Activated gamma-delta T cell treated with Interleukin-2 at 50 U/mL for 16 hours (primary cell): ENCODE data around the gene CDCA7.
A peak's percentile ranks its signal among the peaks of the same experiment; 100 is the strongest.
"Not testable (repeated sequence)": the region's sequence is repeated elsewhere in the genome, so short reads cannot be mapped to it uniquely, and the experiment has no call there.

ENCODE experiments used
- DNase-seq: peaks from one replicate; pipeline ENCODE4 v3.0.0-alpha.2; 2020

The CDCA7 gene

DNA sequence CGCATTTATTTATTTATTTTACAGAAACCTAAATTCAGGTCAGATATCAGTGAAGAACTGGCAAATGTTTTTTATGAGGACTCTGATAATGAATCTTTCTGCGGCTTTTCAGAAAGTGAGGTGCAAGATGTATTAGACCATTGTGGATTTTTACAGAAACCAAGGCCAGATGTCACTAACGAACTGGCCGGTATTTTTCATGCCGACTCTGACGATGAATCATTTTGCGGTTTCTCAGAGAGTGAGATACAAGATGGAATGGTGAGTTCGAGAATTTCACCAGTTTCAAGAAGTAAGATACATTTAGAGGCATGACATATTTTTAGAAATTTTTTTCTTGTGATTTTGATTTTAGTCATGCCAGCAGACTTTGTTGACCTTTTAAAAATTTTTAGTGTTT is 4.6 kb downstream of the CDCA7 start:
- no peak for DNase-seq

DNA sequence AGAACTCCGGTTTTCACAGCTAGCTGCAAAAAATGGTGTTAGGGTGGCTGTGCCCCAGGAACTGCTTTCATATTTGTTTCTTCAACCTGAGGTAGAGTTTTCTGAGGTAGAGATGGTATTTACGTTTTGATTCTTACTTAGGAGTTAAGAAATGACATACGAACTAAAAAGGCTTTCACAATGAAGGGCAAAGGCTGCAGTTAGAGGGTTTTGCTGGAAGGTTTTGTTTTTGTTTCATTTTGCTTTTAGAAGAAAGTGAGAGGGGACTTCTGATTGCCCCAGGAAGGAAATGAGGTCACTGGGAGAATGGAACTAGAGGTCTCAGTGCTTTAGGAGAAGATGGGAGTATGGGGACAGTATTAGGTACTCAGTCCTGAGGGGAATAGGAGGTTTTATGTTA is 15.5 kb downstream of the CDCA7 start:
- DNase-seq: no peak

DNA sequence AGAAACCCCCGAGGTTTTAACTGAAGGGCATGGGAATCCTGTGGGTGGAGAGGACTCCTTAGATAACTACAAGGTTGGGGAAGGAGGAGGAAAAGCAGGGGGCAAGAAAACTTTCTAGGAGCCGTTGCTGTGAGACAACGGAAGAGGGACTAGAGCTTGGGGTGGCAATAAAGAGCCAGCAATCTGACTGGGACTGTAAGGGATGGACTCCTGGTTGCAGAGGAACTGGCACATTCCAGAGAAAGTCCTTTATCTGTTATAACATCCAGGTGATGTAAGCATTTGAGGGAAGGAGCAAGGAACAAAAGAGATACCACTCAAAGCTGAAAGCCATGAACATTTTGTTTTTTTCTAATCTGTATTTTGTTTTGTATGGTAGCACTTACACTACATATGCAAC is 16.4 kb downstream of the CDCA7 start:
- no peak for DNase-seq

DNA sequence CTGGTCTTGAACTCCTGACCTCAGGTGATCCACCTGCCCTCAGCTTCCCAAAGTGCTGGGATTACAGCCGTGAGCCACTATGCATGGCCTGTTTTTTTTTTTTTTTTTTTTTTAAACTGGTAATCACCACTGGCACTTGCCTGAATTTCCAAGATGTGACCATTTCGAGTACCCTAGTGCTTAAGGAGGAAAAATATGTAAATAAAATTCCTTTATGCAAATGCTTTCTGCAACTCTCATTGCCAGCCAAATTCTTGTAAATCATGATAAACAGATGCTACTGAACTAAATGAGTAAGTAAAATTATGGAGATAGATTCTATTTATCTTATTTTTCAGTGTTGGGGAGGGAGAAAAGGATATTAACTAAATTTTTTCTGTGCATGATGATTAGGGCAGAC is 18.6 kb downstream of the CDCA7 start:
- no peak for DNase-seq

DNA sequence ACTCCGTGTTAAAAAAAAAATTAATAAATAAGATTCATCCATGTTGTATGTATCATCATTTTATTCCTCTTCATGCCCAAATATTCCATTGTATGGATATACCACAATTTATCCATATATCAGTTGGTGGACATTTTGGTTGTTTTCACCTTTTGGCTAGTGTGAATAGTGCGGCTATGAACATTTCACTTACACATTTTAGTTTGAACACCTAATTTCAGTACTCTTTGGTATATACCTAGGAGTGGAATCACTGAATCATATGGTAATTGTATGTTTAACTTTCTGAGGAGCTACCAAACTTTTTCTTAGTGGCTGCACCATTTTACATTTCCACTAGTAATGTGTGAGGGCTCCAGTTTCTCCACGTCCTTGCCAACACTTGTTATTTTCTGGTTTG is 20.0 kb downstream of the CDCA7 start:
- DNase-seq: no peak

DNA sequence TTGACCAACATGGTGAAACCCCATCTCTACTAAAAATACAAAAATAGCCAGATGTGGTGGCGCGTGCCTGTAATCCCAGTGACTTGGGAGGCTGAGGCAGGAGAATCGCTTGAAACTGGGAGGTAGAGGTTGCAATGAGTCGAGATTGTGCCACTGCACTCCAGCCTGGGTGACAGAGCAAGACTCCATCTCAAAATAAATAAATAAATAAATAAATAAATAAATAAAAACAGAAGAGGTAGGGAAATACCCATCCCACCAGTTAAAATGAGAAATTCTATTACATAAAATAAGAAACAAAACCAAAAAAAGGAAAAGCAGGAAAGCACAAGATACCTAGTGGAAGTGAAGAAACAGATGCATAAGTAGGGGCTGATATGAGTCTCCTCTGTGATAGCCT is 30.9 kb downstream of the CDCA7 start:
- not testable (repeated sequence) for DNase-seq

DNA sequence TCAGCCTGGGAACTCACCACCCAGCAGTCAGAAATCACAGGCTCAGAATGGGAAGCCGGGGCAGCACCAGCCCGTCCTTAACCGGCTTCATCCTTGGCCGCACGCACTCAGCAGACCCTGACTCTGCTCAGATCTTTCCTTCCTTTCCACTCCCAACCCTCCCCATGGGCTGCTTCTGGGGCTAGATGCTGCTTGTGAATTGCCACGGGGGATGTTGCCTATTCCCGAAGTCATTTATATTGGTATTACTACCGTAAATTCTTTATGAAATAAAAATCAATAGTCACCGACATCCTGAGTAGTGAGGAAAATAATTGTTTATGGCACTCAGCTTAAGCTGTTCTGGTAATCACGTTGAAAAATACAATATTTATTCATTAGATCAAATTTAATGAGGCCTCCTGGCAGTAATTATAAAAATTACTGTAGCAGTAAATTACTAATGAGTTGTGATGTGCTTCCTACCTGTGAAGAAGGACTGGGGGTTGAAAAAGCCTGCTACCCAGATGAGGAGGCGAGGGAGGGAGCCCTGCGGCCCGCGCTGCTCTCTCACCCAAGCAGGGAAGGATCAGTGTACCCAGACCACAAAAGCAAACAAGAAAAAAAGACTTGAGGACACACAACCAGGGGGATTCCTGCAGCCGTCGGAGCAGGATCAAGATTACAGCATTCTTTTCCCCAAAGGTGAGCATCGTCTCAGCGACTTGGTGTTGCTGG is 31.5 kb downstream of the CDCA7 start:
- DNase-seq: no peak

DNA sequence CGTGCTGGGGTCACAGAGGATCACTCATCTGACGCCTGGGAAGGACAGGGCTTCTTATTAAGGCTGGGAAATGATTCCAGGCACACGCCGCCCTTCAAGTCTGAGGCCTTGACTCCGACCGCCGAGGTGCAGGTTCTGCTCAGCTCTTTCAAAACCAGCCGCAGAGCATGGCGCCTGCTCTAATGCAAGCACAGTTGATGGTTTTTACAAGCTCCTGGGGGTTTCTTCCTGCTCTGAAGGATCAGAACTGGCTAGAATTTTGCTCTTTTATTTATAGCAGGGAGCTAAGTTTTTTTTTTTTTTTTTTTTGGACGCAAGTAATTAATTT is 32.0 kb downstream of the CDCA7 start:
- no peak for DNase-seq

DNA sequence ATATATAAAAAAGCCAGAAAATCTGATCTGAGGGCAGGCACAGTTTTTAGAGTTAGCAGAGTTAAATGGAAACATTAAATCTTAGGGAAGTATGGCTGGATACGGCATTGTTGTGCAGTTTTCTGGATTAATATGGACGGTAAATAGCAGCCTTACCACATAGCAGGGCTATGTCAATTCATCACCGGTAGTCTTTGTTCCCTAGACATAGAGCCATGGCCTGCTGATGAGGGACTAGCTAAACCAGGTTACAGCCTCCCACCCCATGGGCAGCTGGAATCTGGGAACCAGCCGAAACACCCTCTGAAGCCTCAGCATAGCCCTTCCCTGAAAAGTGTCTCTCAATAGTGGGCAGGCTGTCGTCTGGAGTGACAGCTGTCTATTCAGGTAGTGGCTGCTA is 32.4 kb downstream of the CDCA7 start:
- DNase-seq: no peak

DNA sequence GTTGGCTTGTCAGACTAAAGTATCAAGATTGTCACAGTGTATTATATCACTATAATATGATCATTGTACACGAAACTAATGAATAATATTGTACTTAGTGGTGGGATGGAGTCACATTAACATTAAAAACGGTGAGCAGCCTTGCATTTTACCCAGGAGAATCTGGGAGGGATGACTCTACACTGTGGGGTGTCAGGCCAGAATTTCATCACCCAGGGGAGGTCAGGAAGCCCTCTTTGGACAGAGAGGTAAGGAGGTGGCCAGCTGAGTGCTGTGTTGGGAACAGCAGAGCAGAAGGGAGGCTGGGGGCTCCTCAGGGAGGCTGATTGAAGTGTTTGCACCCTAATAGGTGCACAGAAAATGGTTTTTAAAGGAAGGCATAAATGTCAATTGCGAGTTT is 33.0 kb downstream of the CDCA7 start:
- no peak for DNase-seq

DNA sequence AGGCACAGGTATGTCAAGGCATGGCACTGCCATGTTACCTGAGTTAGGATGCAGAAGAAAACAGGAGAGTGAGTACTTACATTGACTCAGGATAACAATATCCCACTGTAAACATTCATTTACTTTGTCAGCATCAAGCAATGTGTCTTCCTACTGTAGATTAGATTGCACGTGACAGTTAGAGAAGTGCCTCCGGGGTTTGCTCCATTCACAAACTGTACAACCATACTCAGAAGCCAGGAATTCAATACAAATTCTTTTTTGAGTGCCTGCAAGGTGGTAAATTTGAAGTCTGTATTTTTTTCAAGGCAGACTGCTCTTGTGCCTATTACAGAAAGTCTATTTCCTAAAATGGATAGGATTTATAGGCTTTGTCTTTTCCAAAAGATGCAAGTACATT is 34.1 kb downstream of the CDCA7 start:
- no peak for DNase-seq

DNA sequence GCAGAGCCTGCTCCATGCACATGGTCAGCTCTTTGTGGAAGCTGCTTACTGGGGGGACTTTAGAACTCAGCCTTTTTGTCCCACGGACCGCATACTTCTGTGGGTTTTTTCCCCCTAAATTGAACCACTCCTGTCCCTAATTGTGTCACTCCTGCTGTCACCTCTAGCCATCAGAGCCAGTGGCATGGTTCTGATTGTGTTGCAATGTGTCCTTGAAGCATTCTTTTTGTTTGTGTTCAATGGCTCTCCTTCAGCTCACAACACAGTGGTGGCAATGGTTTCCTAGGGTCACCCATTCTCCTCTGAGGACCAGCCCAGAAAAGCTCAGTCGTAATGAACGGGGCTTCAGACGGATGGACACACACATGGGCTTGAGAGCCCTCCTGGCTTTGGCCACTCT is 35.4 kb downstream of the CDCA7 start:
- no peak for DNase-seq

DNA sequence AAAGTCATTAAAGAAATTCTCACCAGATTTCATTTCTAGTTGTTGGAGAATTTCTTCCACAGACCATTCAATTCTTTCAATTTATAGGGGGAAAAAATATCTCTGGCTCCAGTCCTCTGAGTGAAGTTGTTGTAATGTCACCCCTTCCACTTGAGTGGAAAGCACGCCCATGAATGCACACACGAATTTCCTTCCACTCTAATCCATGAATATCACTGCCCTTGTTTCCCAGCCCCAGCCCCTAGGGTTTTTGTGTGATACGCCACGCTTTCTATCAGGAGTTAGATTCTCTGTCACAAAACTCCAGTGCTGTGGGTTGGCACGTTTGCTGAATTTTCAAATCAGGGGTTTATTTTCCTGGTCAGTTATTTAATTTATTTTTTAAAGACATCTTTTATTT is 38.1 kb downstream of the CDCA7 start:
- DNase-seq: no peak

DNA sequence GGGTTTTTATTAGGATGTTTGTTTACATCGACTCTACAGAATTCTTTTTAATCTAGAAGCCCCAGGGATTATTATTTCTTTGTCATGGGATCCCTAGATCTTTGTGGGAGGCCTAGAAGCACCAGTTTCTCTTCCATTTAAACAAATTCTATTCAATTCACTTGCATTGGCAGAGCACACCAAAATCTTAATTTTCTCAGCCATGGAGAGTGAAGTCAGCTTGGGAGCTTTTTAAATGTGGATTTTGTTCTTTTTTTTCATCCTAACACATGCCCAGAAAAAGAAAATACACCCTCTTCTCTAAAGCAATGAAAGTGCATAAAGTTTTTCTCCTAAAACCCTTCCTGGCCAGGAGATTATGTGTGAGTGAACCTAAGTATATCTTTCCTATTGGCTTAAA is 38.5 kb downstream of the CDCA7 start:
- DNase-seq: no peak

DNA sequence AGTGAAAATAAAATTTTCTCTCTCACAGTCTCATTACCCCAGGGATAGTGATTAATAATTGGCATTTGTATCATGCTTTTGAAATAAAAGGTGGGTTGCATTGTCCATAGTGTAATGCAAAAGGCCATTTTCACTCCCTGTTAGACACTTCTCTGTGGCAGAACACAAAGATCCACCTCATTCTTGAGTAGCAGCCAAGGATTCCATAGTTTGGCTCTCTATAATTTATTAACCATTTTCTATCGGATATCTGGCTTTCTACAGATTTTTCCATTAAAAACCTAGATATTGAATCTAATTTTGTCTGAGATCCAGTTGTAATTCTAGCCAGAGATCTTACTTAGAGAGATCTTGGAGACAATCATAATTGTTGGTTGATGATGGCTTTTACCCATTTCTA is 39.0 kb downstream of the CDCA7 start:
- DNase-seq: no peak

DNA sequence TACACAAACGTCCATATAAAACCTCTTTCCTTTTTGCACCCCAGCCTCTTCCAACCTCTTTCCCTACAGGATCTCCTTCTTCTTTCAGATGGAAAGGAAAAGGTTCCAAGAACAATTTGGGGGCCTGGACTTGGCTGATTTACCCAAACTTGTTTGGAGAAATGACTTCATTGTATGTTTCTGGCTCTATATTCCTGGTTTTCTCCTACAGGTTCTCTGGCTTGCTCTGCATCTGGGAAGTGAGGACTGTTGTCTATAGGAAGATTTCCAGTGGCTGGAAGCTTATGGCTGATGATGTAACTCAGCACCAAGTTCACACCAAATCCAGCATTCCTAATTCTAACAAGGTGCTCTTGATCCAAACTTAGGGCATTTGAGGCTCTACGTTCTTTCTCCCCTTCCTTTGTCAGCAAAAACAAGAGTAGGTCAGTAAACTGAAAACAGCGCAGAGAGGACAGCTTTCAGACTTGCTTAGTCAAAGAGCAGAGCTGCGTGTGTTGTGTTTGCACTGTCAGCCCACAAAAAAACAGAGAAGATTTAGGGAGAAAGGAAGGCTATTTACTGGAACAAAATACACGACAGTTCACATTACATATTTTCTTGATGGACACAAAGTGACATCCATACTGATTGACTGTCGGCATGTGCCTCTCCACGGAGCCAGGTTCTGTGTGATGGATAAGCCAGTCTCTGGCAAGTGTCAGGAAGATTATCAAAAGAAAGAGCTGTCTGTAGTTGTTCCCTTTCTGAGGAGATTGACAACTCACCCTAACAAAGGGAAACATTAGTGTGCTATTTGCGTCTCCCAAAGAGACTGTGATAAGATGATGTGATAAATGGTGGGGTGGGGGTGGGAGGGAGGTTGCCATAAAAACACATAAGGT is 39.7 kb downstream of the CDCA7 start:
- DNase-seq: no peak

DNA sequence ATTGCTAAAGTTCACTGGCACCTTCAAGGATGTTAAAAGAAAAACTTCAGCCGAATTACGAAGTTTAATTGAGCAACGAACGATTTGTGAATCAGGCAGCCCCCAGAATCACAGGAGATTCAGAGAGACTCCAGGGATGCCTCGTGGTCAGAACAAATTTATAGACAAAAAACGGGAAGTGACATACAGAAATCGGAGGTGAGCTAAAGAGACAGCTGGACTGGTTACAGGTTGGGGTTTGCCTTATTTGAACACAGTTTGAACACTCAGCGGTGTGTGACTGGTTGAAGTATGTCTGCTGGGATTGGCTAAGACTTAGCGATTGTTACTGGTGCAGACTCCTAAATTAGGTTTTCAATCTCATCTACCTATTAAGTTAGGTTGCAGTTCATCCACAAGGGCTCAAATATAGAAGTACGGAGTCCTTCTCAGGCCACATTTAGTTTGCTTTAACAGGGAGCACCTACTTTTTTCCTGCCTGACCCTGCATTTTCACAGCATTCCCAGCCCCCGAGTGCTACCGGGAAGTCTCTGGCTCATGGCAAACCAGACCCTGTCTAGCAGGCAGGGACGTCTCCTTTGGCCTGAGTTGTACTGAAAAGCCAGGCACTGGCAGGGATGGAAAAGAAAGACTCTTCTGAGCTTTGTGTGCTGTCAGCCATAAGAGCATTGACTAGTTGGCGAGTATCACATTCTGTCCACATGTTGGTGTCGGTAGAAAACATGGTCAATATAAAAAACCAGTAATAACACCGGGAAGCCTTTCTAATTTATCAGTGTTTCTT is 41.1 kb downstream of the CDCA7 start:
- no peak for DNase-seq

DNA sequence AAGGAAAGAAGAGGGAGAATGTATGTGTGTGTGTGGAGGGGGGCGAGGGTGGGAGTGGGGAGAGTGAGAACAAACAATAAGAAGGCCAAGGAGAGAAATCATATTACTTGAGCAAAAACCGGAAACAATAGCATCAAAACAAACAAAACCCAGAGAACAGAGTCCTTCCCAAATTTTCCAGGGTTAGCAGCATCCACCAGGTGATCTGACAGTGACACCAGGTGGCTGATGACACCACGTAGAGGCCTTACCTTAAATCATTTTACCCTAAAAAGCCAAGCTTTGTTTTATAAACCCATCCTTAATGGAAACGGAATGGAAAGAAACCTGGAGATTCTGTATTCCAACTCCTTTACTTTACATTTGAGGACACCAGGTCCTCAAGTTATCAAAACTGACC is 42.9 kb downstream of the CDCA7 start:
- no peak for DNase-seq

DNA sequence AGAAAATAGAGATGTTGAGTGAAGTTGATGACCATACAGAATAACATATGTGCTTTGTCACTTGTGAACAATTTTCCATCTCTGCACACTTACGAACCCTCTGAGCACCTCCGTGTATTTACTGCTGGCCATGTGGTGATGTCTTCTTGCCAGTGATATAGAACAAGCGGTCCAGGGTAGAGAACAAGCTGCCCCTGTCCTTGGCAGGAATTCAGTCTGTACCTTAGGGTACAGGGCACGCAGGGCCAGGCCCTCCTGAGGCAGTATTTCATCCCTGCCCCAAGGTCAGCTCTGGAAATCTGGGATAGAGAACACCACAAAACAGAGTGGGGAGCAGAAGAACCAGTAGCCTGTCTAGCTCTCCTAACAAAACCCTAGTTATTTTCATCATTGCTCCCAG is 44.6 kb downstream of the CDCA7 start:
- DNase-seq: no peak

DNA sequence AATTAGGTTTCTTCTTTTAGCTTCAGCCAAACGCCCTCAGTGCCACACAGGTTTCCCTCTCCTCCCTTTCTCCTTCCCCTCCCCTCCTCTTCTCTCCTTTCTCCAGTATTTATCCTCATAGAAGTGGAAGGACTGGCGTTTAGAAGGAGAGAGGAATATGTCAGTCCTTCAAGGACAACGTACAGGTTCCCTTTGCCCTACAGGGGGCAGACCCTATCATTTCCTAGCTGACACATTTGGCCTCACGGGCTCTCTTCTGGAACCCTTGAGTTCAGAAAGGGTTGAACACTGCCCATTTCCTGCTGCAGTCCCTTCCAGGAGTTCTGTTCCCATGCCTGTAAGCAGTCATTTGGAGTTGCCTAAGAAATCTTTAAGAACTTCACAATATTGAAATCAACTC is 46.1 kb downstream of the CDCA7 start:
- no peak for DNase-seq

DNA sequence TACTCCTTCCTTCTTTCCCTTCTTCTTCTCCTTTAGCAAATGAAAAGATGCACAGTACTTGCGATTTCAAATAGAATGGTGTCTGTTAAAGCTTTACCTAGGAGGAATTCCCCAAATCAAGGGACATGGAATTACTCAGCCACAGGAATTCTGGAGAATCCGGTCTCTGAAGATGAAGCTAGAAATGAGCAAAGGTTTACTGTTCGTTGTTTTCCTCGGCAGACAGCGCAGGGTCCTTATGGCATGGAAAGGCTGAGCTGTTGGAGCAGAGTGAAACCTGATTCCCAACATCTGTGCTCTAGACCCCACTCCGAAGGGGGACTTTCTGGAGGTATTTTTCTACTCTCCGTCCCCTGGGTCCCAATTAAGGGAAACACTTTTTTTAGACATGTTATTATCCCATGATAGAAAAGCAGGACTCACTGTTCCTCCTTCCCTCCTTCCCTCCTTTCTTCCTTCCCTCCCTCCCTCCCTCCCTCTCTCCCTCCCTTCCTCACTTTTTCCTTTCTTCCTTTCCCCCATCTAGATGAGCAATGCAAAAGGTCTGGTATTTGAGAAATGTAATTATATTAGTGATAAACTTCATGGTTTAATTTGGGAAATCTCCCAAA is 47.1 kb downstream of the CDCA7 start:
- no peak for DNase-seq

DNA sequence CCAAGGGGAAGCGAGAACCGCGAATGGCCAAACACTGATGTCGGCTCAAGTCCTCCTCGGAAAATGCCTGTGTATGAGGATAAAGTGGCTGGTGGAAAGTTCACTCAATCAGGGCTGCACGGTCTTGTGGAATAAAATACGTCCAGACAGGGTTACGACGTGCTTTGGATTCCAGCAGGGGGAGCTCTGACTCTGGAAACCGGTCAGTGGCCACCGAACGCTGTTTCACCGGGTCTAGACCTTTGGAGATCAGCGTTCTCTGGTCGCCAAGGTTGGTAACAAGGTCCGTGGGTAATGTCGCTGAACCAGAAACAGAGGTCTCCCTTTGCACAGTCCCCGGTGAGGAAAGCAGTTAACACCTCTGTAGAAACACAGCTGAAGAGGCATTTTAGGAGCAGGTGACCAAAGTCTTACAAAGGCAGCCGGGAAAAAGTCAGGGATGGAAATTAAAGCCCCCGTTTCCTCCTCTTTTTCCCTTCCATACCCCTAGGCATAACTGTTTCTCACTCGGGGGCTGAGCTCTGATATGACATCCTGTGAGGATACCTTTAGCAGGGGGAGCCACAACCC is 47.8 kb downstream of the CDCA7 start:
- DNase-seq: peak; percentile 70
